SK-N-SH (cell line): ENCODE results near the gene CHMP1A. TPM values are rescaled to one million over a fixed set of nuclear protein-coding genes. Genes with fewer than 3 reads are reported as not detected.

Experiments
- CTCF ChIA-PET: fragments of 300-600, 350-600 bp; formaldehyde crosslinking; extraction: SDS; loops from one replicate; lab custom pipeline; 2021; lab: Yijun Ruan, JAX
- POLR2A ChIA-PET: fragments of 350-600 bp; sonication (Branson Sonifier 250); formaldehyde crosslinking; extraction: SDS; loops from one replicate; lab custom pipeline; 2020; ENCODE audit warnings: antibody characterized with exemption, inconsistent platforms; lab: Yijun Ruan, JAX
- DNase-seq: peaks from one replicate; pipeline ENCODE4 v3.0.0; 2012
- H2AFZ ChIP-seq: fragments of 200-600 bp; sonication (generic); 2 replicates; pipeline ENCODE4 v1.8.1; 2016; ENCODE audit warnings: antibody characterized with exemption, mild to moderate bottlenecking, low read depth
- H3F3A ChIP-seq: fragments of 200-600 bp; sonication (generic); replicated peaks from 2 replicates; pipeline ENCODE3; 2016; ENCODE audit warnings: antibody characterized with exemption, mild to moderate bottlenecking; ENCODE audit not compliant: insufficient read depth
- H3K27ac ChIP-seq, 2 experiments: fragments of 200-500 bp in 1 of 2; fragments of 200-600 bp in 1 of 2; sonication (Bioruptor generic) in 1 of 2; sonication (generic), shearing (Covaris generic) in 1 of 2; 2 replicates each; pipeline versions ENCODE4 v1.5.1 to v1.6.1; 2014 to 2016; ENCODE audit warnings: low read depth in 2 of 2, inconsistent platforms in 1 of 2, low read length in 1 of 2, mild to moderate bottlenecking in 1 of 2, mixed read lengths in 1 of 2
- H3K27me3 ChIP-seq: fragments of 200-600 bp; sonication (generic), shearing (Covaris generic); 2 replicates; pipeline ENCODE4 v1.6.1; 2016; ENCODE audit warnings: mixed run types; ENCODE audit not compliant: insufficient read depth
- H3K36me3 ChIP-seq, 2 experiments: fragments of 200-500 bp in 1 of 2; fragments of 200-600 bp in 1 of 2; sonication (Bioruptor generic) in 1 of 2; sonication (generic) in 1 of 2; replicated peaks in 1 of 2; 2 replicates each; pipeline versions ENCODE3 to v1.5.1; 2014 to 2016; ENCODE audit warnings: low read length in 1 of 2, mild to moderate bottlenecking in 1 of 2; ENCODE audit not compliant: insufficient read depth in 2 of 2, control insufficient read depth in 1 of 2
- H3K4me1 ChIP-seq, 2 experiments: fragments of 200-500 bp in 1 of 2; fragments of 200-600 bp in 1 of 2; sonication (Bioruptor generic) in 1 of 2; sonication (generic), shearing (Covaris generic) in 1 of 2; 2 replicates each; pipeline versions ENCODE4 v1.5.1 to v1.6.1; 2014 to 2016; ENCODE audit warnings: low read depth in 1 of 2, low read length in 1 of 2, mixed run types in 1 of 2; ENCODE audit not compliant: insufficient read depth in 2 of 2, control insufficient read depth in 1 of 2
- H3K4me2 ChIP-seq: fragments of 200-600 bp; sonication (generic), shearing (Covaris generic); 2 replicates; pipeline ENCODE4 v1.6.1; 2017; ENCODE audit warnings: mixed run types
- H3K4me3 ChIP-seq, 2 experiments: fragments of 200-500 bp in 1 of 2; fragments of 200-600 bp in 1 of 2; sonication (Bioruptor generic) in 1 of 2; sonication (generic), shearing (Covaris generic) in 1 of 2; 2 replicates each; pipeline versions ENCODE4 v1.5.1 to v1.8.1; 2014 to 2016; ENCODE audit warnings: low read depth in 2 of 2, inconsistent platforms in 1 of 2, low read length in 1 of 2, mild to moderate bottlenecking in 1 of 2, mixed read lengths in 1 of 2, moderate library complexity in 1 of 2
- H3K79me2 ChIP-seq: fragments of 200-600 bp; sonication (generic); 2 replicates; pipeline ENCODE4 v1.8.1; 2017; ENCODE audit warnings: mild to moderate bottlenecking; ENCODE audit not compliant: insufficient read depth
- H3K9ac ChIP-seq: fragments of 200-600 bp; sonication (generic); 2 replicates; pipeline ENCODE4 v1.6.1; 2017; ENCODE audit warnings: mixed run types
- H3K9me2 ChIP-seq: fragments of 200-600 bp; sonication (generic); 2 replicates; pipeline ENCODE4 v1.6.1; 2017; ENCODE audit warnings: mixed run types
- H3K9me3 ChIP-seq: fragments of 200-600 bp; sonication (generic); 2 replicates; pipeline ENCODE4 v1.6.1; 2017; ENCODE audit warnings: mixed run types, mild to moderate bottlenecking, moderate library complexity
- H4K20me1 ChIP-seq: fragments of 200-600 bp; sonication (generic); 2 replicates; pipeline ENCODE4 v1.6.1; 2017; ENCODE audit warnings: mild to moderate bottlenecking, mixed run types; ENCODE audit not compliant: insufficient read depth
- CHD2 ChIP-seq: fragments of 150-350 bp; IDR thresholded peaks from 2 replicates; pipeline ENCODE4 v1.6.1; 2018; ENCODE audit warnings: low read length; ENCODE audit not compliant: partially characterized antibody
- ELF1 ChIP-seq: IDR thresholded peaks from 2 replicates; pipeline ENCODE4 v1.4.0; 2012
- FOSL2 ChIP-seq: IDR thresholded peaks from 2 replicates; pipeline ENCODE4 v1.4.0; 2012; ENCODE audit warnings: low read depth, mild to moderate bottlenecking, moderate library complexity, borderline replicate concordance
- FOXJ3 ChIP-seq: sonication (generic); formaldehyde crosslinking; IDR thresholded peaks from 2 replicates; pipeline ENCODE4 v1.5.1; 2020; ENCODE audit warnings: mild to moderate bottlenecking, missing genetic modification reagents
- FOXM1 ChIP-seq: IDR thresholded peaks from 2 replicates; pipeline ENCODE4 v1.4.0; 2012; ENCODE audit warnings: low read depth, mild to moderate bottlenecking
- GATA2 ChIP-seq: sonication (generic); formaldehyde crosslinking; IDR thresholded peaks from 2 replicates; pipeline ENCODE4 v1.5.0; 2020; ENCODE audit warnings: mild to moderate bottlenecking, missing genetic modification reagents
- MXI1 ChIP-seq: IDR thresholded peaks from 2 replicates; pipeline ENCODE4 v1.6.1; 2012; ENCODE audit warnings: mild to moderate bottlenecking, low read depth, low read length, improper control_type of control experiment
- RCOR1 ChIP-seq: fragments of 150-350 bp; IDR thresholded peaks from 2 replicates; pipeline ENCODE4 v1.6.1; 2017; ENCODE audit warnings: antibody characterized with exemption, low read length
- REST ChIP-seq: IDR thresholded peaks from 2 replicates; pipeline ENCODE4 v1.6.1; 2012; ENCODE audit warnings: mild to moderate bottlenecking, low read depth, low read length, moderate library complexity
- RFX5 ChIP-seq: IDR thresholded peaks from 2 replicates; pipeline ENCODE4 v1.6.1; 2012; ENCODE audit warnings: mild to moderate bottlenecking, improper control_type of control experiment, low read length
- TAF1 ChIP-seq: IDR thresholded peaks from 2 replicates; pipeline ENCODE4 v1.6.1; 2012; ENCODE audit warnings: low read depth, mild to moderate bottlenecking, low read length, moderate library complexity, borderline replicate concordance
- TCF12 ChIP-seq: IDR thresholded peaks from 2 replicates; pipeline ENCODE4 v1.4.0; 2012
- TEAD4 ChIP-seq: IDR thresholded peaks from 2 replicates; pipeline ENCODE4 v1.4.0; 2012; ENCODE audit warnings: mild to moderate bottlenecking, borderline replicate concordance; ENCODE audit not compliant: insufficient read depth
- WGBS: methylation state at CpG from one replicate; pipeline ENCODE4 v1.1.6; 2017; ENCODE audit warnings: low lambda C conversion rate; 5-methylcytosine and 5-hydroxymethylcytosine counted together
- polyA plus RNA-seq, 3 experiments: library from polyadenylated mRNA; depleted of rRNA; stranded (reverse); fragments of >200 nt; gene quantifications; 2 replicates each; pipeline ENCODE4 v1.2.3, GENCODE V29; 2012
- TF ChIP-seq, protein P1 (sequence below): fragments of 150-350 bp; IDR thresholded peaks from 2 replicates; pipeline ENCODE4 v1.6.1; 2016; ENCODE audit warnings: mild to moderate bottlenecking, low read depth, low read length
- TF ChIP-seq, protein P2 (sequence below): IDR thresholded peaks from 2 replicates; pipeline ENCODE4; 2012
- TF ChIP-seq, protein P3 (sequence below): IDR thresholded peaks from 2 replicates; pipeline ENCODE4 v1.4.0; 2012; ENCODE audit warnings: low read depth

CHMP1A gene
- polyA plus RNA-seq, 1 of the 3 experiments (the other 2 are of a cell fraction) = 138 TPM

DNA sequence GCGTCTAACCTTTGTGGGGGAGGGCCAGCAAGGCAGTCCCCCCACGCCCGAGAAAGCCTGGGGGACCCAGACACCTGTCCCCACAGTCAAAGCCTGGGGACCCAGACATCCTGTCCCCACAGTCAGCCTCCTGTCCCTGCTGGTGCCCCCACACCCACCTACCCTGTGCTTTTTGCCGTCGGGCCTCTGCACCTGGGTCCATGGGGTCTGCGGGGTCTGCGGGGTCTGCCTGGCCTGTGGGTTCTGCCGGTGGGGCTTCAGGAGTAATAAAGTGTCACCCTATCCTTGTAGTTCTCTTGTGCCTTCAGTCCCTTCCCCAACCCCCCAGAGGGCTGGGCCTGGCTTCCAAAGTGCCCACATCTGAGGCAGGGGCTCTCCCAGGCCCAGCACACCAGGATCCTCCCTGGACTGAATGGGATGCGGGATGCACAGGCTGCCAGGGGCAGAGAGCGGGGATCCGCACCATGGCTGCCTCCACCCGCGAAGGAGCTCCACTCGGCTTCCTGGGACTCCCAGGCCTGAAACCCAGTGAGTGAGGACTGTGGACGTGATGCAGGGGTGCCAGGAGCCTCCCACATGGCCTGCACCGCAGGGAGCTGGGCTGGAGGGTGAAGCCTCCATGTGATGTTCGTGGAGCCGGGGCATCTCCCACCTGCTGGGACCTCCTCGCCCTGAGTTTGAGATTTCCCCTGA is 60.4 kb downstream of the CHMP1A start:
- peaks cover 3 to 4% of the 10 kb centered on the region in 2 experiments; a peak in 2 of 4 replicates for H3K4me1 ChIP-seq
- H3K9me2 ChIP-seq = no peaks in the 10 kb centered on the region
- H3F3A ChIP-seq = peaks cover 5% of the 10 kb centered on the region
- H3K27me3 ChIP-seq = no peaks in the 10 kb centered on the region
- H3K4me3 ChIP-seq = no peak overlapping the region
- no peak overlapping the region for H2AFZ ChIP-seq
- no peaks in the 10 kb centered on the region for H4K20me1 ChIP-seq
- 100% methylated on average over 3 of the region's 19 CpGs for WGBS
- H3K79me2 ChIP-seq = no peaks in the 10 kb centered on the region
- ChIA-PET POLR2A (no interaction called here), CTCF (interaction anchor here (0.8 kb wide), 1 partner anchor 20 kb away, joined by 3 read pairs; no protein-coding TSS in a partner anchor)
- no peak overlapping the region for H3K27ac ChIP-seq
- TF ChIP-seq ELF1 = no peak
- DNase-seq = no peak
- H3K9me3 ChIP-seq = no peaks in the 10 kb centered on the region
- H3K4me2 ChIP-seq = no peak overlapping the region
- H3K36me3 ChIP-seq = no peaks in the 10 kb centered on the region
- no peak overlapping the region for H3K9ac ChIP-seq

DNA sequence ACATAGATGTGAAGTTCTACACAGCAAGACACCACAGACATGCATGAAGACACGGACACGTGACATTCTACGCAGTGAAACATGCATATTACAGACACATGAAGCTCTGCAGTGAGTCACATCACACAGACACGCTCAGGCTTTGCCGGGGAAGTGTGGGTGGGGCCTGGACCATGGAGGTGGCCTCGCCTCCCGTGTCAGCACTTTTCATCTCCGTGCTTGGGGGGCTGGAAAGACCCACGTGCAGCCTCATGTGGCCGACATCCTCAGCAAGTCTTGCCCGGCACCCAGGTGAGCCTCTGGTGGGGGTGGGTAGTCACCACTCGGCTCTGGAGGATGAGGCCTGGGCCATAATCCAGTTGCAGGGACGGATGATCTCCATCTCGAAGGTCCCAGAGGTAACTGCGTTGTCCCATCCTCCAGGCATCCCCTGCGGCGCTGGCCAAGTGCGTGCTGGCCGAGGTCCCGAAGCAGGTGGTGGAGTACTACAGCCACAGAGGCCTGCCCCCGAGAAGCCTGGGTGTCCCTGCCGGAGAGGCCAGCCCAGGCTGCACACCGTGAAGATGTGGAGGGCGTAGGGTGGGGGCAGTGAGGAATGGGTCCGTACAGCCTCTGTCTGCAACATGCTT is 61.3 kb downstream of the CHMP1A start:
- Histone ChIP-seq H3K9me3 (no peaks in the 10 kb centered on the region), H3K9me2 (no peaks in the 10 kb centered on the region), H4K20me1 (no peaks in the 10 kb centered on the region), H3K4me2 (no peak overlapping the region), H2AFZ (no peak overlapping the region), H3K4me3 (no peak overlapping the region), H3K9ac (no peak overlapping the region), H3K4me1 (no peaks in the 10 kb centered on the region; a peak in 1 of 4 replicates), H3K27me3 (no peaks in the 10 kb centered on the region), H3K27ac (no peak overlapping the region), H3F3A (no peaks in the 10 kb centered on the region), H3K36me3 (no peaks in the 10 kb centered on the region), H3K79me2 (no peaks in the 10 kb centered on the region)
- ChIA-PET CTCF (interaction anchor here (0.8 kb wide), 1 partner anchor 21 kb away, joined by 3 read pairs; no protein-coding TSS in a partner anchor), POLR2A (no interaction called here)
- DNase-seq = no peak
- TF ChIP-seq RCOR1 (no peak), ELF1 (no peak), GATA2 (CRISPR knock-in tag) (no peak), REST (no peak), FOXJ3 (CRISPR knock-in tag) (no peak), TCF12 (no peak), FOXM1 (no peak), TEAD4 (no peak), RFX5 (no peak), TAF1 (no peak), FOSL2 (no peak), CHD2 (no peak), MXI1 (no peak)
- TF ChIP-seq, protein P1, sequence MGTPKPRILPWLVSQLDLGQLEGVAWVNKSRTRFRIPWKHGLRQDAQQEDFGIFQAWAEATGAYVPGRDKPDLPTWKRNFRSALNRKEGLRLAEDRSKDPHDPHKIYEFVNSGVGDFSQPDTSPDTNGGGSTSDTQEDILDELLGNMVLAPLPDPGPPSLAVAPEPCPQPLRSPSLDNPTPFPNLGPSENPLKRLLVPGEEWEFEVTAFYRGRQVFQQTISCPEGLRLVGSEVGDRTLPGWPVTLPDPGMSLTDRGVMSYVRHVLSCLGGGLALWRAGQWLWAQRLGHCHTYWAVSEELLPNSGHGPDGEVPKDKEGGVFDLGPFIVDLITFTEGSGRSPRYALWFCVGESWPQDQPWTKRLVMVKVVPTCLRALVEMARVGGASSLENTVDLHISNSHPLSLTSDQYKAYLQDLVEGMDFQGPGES = no peak
- TF ChIP-seq, protein P2, sequence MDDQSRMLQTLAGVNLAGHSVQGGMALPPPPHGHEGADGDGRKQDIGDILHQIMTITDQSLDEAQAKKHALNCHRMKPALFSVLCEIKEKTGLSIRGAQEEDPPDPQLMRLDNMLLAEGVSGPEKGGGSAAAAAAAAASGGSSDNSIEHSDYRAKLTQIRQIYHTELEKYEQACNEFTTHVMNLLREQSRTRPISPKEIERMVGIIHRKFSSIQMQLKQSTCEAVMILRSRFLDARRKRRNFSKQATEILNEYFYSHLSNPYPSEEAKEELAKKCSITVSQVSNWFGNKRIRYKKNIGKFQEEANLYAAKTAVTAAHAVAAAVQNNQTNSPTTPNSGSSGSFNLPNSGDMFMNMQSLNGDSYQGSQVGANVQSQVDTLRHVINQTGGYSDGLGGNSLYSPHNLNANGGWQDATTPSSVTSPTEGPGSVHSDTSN = no peak
- TF ChIP-seq, protein P3, sequence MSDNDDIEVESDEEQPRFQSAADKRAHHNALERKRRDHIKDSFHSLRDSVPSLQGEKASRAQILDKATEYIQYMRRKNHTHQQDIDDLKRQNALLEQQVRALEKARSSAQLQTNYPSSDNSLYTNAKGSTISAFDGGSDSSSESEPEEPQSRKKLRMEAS = no peak
- WGBS = 89% methylated on average over 16 of the region's 25 CpGs
